Activated CD4-positive, CD25-positive, alpha-beta regulatory T cell treated with anti-CD3 and anti-CD28 coated beads, Interleukin-2, amount 50 U/mL, for 72 hours (primary cell): Measurements from ENCODE around the gene ETFDH.
A peak's percentile ranks its signal among the peaks of the same experiment; 100 is the strongest.
"Not testable (repeated sequence)": the region's sequence is repeated elsewhere in the genome, so short reads cannot be mapped to it uniquely, and the experiment has no call there.

ENCODE experiments used
- DNase-seq: peaks from one replicate; pipeline ENCODE4 v3.0.0; 2021

Gene ETFDH

GRCh38 chr4:158671915-158672806 lies at the start of gene ETFDH:
TSS of gene ETFDH (plus strand) at chr4:158672296. CDS start at chr4:158672457, 161 bp downstream.
- peak; percentile 91 for DNase-seq

DNA sequence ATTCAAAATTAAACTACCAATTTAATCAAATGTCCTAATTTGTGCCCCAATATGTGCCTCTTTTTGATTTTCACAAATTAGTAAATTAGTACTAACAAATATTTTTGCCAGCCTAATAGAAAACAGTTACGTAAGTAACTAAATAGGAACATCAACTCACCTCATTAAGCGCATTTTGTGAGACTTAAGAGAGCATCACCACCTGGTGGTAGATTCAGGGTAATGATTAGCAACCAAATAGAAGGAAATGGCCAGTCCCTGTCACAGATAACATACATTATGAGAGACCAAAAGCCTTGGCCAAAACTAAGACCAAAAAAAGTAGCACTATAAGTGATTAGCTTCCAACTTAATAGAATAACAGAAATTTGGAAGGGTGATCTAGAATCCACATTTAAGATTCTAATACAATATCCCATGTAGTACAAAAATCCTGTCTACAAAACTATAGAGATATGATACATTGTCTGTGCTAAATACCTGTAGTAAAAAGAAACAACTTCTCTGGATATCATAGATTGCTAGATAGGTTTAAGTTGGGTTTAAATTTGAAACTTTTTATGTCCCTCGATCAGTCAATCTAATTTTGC lies 47.1 kb upstream of the ETFDH start:
- no peak for DNase-seq

DNA sequence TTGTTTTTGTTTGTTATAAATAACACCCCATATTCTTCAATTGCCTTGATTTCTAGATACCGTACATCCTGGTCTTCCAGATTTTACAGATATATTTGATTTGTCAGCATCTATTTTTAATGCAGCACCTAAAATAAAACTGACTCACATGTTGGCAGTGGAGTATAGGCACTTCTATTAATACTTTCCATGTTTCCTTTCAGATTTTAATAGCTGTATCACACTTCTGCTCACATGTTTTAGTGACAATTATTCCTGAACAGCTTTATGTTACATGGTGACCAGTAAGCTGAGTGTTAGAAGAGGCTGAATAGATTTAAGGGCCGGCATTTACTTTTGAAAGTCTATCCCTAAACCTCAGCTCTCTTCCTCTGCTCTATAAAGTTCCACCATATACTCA lies 46.6 kb upstream of the ETFDH start:
- DNase-seq: no peak

DNA sequence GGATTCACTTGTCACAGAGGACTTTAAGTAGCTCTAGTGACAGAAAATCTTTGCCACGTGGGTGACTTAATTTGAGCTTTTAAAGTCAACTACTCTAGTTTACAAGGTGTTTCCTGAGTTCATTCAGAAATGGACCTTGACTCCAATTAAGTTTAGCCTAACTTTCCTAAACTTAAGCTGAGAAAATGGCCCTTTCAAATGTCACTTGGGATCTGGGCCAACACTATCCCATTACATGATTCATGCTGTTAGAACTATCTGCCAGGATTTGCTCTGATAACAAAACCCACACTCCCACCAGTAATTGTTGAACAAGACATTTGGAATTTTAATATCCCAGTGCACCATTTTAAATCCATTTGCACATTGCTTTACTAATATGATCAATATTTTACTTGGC lies 41.2 kb upstream of the ETFDH start:
- no peak for DNase-seq

DNA sequence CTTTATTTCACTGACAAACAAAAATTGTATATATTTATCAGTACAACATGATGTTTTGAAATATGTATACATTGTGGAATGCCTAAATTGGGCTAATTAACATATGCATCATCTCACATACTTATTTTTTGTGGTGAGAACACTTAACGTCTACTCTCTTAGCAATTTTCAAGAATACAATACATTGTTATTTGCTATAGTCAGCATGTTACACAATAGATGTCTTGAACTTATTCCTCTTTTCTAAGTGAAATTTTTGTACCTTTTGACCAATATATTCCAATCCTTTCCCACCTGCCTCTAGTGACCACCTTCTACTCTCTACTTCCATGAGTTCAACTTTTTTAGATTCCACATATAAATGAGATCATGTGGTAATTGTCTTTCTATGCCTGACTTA lies 35.5 kb upstream of the ETFDH start:
- no peak for DNase-seq

DNA sequence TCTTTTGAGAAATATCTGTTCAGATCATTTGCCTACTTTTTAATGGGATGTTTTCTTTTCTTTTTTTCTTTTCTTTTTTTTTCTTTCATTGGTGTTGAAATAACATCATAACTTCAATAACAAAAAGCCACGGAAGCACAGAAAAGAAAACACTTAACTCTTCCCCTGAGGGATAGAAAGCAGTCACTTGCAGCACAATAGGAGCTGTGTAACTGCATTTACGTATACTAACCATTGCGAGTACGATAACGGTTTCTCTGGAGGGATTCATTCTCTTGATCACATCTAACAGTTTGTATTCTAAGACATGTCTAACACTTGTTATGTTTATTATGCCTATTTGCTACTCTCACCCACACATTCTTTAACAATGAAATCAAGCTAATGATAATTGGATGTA lies 27.7 kb upstream of the ETFDH start:
- DNase-seq: no peak

DNA sequence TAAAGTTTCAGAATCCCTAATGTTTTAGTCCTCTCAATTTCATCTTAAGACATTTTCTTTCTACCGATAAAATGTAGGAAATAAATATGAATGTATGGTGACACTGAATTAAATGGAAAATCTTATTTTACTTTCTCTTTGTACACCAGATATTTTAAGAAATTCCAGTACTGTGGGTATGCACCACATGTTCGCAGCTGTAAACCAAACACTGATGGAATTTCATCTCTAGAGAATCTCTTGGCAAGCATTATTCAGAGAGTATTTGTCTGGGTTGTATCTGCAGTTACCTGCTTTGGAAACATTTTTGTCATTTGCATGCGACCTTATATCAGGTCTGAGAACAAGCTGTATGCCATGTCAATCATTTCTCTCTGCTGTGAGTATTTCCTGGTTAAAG lies 27.3 kb upstream of the ETFDH start:
- DNase-seq: no peak

GRCh38 chr4:158649111-158649680 lies 22.9 kb upstream of the ETFDH start:
- no peak for DNase-seq

DNA sequence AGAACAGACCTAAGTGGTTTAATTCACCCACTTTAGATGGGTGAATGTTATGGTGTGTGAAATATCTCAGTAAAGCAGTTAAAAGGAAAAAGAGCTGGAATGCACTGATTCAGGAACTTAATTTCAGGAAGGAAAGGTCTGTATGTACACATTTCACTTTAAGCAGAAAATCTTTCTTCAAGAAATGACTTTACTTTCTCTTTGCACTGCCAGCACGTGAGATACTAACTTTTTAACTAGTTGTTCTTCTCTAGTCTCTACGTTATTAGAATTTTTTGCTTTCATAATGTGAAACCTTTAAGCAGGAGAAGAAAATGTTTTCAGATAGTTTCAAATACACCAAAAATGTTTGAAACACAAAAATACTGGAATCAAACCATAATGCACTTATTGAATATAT lies 19.2 kb upstream of the ETFDH start:
- DNase-seq: no peak

DNA sequence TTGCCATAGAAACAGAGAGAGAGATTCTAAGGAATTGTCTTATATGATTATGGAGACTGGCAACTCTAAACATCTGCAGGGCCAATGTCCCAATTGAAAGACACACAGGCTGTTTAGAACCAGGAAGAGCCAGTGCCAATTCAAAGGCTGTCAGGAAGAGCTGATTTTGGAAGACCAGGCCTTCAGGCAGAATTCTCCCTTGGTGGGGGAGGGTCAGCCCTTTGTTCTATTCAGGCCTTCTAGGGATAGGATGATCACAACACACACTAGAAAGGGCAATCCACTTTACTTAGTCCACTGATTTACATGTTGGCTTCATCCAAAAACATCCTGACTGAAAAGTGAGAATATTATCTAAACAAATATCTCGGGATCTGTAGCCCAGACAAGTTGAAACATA lies 15.7 kb upstream of the ETFDH start:
- DNase-seq: no peak

GRCh38 chr4:158657291-158657690 lies 14.8 kb upstream of the ETFDH start:
- no peak for DNase-seq

- DNase-seq: not testable (repeated sequence)
Measured at GRCh38 chr4:158663255-158663654, 8.8 kb upstream of the ETFDH start.

DNA sequence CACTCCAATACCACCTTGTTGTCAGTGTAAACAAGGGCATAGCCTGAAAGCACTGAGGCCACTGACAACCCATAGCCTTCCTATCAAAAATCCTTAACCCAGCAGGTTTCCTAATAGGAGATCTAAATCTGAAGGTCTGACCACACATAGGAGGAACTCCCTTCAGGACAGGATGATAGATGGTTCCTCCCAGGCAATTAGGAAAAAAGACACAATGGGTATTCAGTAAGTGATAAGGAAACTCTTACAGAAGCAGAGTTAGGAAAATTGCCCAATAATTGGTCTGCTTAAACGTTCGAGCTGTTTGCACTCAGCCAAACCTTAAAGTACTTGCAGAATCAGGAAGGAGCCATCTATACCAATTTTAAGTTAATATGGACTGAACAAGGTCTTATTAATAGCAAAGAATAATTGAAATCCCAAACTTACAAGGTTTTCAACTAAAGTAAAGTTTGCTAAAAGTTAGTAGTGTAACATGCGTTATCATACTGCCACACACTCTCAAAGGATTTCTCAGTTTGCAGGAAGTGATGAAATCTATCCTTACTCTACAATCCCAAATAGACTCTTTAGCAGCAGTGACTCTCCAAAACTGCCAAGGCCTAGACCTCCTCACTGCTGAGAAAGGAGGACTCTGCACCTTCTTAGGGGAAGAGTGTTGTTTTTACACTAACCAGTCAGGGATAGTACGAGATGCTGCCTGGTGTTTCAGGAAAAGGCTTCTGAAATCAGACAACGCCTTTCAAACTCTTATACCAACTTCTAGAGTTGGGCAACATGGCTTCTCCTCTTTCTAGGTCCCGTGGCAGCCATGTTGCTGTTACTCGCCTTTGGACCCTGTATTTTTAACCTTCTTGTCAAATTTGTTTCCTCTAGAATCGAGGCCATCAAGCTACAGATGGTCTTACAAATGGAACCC lies 8.1 kb upstream of the ETFDH start:
- not testable (repeated sequence) for DNase-seq

GRCh38 chr4:158664806-158665205 lies 7.3 kb upstream of the ETFDH start:
- no peak for DNase-seq

- DNase-seq: no peak
Measured at GRCh38 chr4:158666892-158667291, 5.2 kb upstream of the ETFDH start.

DNA sequence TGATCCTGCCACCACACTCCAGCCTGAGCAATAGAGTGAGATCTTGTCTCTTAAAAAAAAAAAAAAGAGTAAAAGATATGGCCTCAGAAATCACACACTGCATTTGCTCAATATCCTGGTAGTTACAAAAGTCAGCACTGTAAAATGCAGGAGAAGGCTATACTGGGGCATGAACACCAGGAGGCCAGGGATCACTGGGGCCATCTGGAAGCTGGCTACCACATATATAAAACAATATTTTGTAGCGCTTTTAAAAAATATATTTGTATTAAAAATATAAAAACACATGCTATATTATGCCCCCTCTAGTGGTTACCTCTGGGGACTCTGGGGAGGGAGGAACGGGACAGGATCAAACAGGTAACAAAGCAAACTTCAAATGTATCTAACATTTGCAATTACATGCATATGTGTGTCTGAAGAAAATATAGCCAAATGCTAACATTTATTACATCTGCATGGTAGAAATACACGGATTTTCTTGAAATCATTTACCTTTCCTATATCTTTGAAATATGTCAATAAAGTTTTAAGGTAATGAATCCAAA lies 4.4 kb upstream of the ETFDH start:
- no peak for DNase-seq

GRCh38 chr4:158669310-158669709 lies 2.8 kb upstream of the ETFDH start:
- no peak for DNase-seq

- DNase-seq: peak; percentile 40
Measured at GRCh38 chr4:158670975-158671664, 976 bp upstream of the ETFDH start.

DNA sequence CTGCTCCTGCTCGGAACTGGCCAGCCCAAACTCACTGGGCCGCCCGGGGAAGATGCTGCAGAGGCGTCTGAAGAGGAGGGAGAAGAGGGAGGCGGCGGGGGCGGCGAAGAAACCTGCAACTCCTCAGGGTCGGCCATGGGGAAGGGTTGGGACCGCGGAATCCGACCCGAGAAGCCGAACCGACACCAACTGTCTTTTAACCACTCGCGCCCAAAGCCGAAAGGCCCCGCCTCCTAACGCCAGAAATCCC lies 506 bp upstream of the ETFDH start, which contains the start of gene C4orf46:
C4orf46 (minus strand) TSS at position 223 of the 250 bp plus-strand sequence; CDS start at position 137, 86 bp downstream.
- DNase-seq: no peak

GRCh38 chr4:158673633-158674032 lies 1.5 kb downstream of the ETFDH start:
- no peak for DNase-seq

- DNase-seq: no peak
Measured at GRCh38 chr4:158676076-158676475, 4.0 kb downstream of the ETFDH start.

DNA sequence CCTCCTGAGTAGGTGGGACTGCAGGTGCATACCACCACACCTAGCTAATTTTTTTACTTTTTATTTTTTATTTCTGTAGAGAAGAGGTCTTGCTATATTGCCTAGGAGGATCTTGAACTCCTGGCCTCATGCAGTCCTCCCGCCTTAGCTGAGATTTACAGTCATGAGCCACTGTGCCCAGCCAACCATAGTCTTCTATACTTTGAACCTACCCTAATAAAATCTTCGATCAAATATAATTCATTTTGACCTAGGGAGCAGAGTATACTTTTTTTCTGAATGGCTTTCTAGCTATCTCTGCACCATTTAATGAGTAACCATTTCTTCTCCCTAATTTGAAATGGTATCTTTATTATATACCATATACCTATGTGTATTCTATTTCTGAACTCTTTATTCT lies 6.7 kb downstream of the ETFDH start:
- no peak for DNase-seq
